Activated CD4-positive, alpha-beta T cell treated with anti-CD3 and anti-CD28 coated beads for 24 hours (primary cell): ENCODE data around the gene TP63.

Source experiments
- DNase-seq, 2 donors: peaks; one replicate each; pipeline ENCODE4 v3.0.0-alpha.2; 2020; ENCODE audit warnings: low read depth in 2 of 2

Gene TP63

GRCh38 chr3:189911001-189911400 is 279.8 kb downstream of the TP63 start:
- DNase-seq, result no peak

- DNase-seq, result no peak
Observed at GRCh38 chr3:189914799-189915198, 283.6 kb downstream of the TP63 start.

GRCh38 chr3:189921770-189922169 is 290.6 kb downstream of the TP63 start:
- no peak for DNase-seq

- DNase-seq, result no peak
Observed at GRCh38 chr3:189927975-189928895, 297.0 kb downstream of the TP63 start.

- no peak for DNase-seq
Observed at GRCh38 chr3:189936201-189936945, 305.2 kb downstream of the TP63 start.

- DNase-seq, result no peak
Observed at GRCh38 chr3:189937302-189938127, 306.3 kb downstream of the TP63 start.

- no peak for DNase-seq
Observed at GRCh38 chr3:189941125-189941524, 309.9 kb downstream of the TP63 start.

GRCh38 chr3:189941679-189942078 is 310.5 kb downstream of the TP63 start:
- DNase-seq, result no peak

GRCh38 chr3:189942948-189943347 is 311.8 kb downstream of the TP63 start:
- DNase-seq, result no peak

- DNase-seq, result no peak
Observed at GRCh38 chr3:189944285-189945145, 313.3 kb downstream of the TP63 start.

- DNase-seq, result no peak
Observed at GRCh38 chr3:189945935-189946709, 314.9 kb downstream of the TP63 start.
